Measurements from ENCODE around the gene GTF2H1.

Gene GTF2H1

DNA sequence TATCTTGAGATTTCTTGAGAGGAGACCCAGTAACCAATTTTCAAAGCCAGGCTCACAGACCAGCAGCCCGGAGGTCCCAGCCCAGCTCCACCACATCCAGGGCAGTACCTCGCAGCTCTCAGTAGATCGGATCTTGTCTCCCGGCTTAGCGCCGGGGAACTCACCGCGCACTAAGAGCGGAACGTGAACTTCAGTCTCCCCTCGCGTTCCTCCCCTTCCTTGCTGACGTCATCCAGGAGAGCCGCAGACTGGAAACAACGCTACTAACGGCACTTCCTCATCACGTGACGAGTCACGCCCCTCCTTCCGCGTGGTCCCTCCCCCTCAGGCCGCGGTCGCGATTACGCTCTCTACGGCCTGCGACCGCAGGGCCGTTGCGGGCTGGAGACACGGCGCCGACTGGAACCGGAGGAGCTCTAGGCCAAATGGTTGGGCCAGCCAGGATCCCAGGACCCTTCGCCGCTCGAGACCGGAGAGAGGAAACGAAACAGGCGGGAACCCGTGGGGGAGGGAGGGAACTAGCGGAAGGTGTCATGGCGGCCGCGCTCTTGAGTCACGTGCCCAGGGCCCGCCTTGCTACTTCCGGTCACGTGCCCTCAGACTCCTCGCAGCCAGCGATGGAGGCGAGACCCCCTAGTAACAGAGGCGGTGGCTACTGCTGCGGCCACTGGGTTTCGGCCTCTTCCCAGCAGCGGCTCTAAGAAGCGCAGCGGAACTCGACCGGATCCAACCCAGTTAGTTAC lies at the start of gene GTF2H1, which contains the start of gene HPS5:
Gene GTF2H1 (plus strand): TSS at position 599 of the 743 bp plus-strand sequence. CDS start 10,508 bp downstream, outside the sequence.
Gene HPS5 (minus strand): TSS at position 172 of the 743 bp plus-strand sequence. CDS start 4,282 bp downstream, outside the sequence.
- peak; percentile 90 to 100 for DNase-seq

DNA sequence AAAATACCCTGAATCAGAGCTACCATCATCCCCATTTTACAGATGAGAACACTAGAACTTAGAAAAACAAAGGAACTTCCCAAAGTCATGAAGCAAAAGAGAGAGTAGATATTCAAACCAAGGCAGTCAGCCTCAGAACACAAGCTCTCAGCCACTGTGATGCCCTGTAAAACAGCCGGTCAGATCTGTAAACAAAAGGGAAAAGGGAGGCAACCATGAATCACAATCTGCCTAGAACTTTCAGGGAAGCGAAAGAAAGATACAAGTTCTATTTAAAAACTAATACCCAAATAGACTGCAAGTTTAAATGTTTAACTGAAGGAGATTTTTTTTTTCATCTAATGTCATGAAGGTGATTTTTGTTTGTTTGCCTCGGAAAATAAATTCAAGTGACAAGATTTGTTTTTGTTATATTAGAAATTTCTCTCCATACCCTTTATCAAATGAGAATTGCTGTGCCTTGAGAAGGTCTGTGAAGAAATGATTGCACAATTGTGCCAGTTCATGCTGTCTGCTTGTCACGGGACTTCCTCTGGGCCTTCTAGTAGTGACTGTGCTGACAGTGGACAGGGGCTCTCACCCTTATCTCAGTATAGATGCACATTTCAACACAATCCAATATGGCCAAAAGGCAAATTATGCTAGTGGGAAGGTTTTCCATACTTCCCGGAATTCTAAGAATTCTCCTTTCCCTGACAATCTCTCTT lies 44.6 kb upstream of the GTF2H1 start:
- no peak for DNase-seq

DNA sequence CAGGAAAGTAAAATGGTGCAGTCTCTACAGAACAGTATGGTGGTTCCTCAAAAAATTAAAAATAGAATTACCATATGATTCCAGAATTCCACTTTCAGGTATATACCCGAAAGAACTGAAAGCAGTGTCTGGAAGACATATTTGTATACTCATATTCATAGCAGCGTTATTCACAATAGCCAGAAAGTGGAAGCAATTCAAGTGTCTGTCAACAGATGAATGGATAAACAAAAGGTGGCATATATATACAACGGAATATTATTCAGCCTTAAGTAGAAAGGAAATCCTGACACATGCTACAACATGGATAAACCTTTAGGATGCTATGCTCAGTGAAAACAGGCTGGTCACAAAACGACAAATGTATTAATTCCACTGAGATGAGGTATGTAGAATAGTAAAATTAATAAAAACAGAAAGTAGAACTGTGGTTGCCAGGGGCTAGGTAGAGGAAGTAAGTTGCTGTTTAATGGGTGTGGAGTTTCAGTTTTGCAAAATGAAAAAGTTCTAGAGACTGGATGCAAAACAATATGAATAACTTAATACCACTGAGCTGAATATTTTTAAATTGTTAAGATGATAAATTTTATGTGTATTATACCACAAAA lies 41.8 kb upstream of the GTF2H1 start:
- no peak for DNase-seq

DNA sequence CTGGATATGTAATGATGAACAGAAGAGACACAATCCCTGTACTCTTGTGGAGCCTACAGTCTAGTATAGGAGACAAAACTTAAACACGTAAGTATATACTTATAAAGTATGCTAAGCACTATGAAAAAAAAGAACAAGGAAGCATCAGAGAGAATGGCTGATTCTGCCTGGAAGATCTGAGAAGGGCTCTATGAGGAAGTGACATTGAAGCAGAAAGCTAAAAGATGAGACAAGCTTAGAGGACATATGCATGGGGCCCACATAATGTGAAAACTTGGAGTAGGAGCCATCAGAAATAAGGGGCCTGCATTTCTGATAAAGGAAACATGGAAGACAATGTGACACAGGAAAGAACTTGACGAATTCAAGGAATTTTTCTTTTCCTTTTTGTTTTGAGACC lies 39.7 kb upstream of the GTF2H1 start:
- DNase-seq: no peak

DNA sequence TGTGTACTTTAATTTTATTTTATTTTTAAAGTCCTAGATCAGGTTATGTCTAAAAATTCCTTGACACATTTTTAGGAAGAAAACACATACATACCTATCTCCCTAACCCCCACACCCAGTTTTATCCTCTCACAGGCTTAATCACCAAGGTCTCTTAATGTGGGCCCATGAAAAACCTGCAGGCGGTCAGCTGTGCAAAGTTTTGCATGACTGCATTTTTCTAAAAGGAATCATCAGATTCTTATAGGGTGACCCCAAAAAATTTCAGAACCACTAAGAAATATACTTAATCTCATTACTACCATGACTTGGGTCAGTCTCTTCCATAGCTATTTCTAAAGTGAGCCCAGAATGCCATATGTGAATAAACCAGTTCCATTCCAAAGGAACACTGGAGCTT lies 36.5 kb upstream of the GTF2H1 start:
- DNase-seq: no peak

DNA sequence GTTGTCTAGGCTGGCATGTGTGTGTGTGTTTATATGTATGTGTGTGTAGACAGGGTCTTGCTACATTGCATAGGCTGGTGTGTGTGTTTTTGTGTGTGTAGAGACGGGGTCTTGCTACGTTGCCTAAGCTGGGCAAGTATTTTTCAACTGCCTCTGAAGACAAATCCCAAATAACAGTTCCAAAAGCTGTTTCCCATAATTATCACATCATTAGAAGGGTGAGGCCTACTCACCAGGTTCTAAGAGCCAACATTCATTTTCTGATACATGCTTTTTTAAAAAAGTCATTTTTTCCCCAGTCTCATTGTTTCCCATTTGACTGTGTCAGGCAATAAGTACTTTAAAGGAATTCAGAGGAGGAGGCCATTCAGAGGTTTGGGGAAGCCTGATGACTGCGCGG lies 33.5 kb upstream of the GTF2H1 start:
- DNase-seq: no peak

DNA sequence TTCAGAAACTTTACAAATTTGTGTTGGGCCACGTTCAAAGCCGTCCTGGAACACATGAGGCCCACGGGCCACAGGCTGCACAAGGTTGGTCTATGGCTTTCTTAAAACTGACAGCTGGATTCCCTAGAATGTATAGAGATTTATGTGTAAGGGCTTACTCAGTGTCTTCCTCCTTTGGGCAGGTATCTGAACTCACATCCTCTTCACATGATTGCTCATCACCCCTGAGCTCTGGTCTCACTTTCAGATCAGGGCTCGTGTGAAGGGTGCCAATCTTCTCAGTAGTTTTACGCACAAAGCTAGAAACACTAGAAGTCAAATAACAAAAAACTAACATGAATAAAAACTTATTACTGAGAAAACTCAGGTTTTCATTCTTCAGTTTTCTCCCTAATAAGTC lies 27.5 kb upstream of the GTF2H1 start:
- DNase-seq: no peak

DNA sequence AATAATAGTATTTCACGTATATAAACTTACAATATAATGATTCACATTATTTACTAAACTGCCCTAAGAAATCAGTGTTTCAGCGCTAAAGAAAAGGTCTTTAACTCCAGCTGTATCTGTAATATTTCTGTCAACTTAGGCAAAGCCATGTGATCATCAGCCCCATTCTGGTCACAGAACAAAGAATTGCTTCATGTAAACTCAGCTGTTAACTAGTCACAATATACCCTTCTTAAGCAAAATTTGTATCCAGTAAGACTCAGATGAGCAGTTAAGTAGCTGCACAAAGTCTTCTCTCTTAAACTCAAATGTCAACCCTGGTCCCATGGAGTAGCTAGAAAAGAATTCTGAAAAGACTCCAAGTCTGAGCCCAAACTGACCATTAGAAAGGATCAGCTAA lies 27.1 kb upstream of the GTF2H1 start:
- DNase-seq: no peak

DNA sequence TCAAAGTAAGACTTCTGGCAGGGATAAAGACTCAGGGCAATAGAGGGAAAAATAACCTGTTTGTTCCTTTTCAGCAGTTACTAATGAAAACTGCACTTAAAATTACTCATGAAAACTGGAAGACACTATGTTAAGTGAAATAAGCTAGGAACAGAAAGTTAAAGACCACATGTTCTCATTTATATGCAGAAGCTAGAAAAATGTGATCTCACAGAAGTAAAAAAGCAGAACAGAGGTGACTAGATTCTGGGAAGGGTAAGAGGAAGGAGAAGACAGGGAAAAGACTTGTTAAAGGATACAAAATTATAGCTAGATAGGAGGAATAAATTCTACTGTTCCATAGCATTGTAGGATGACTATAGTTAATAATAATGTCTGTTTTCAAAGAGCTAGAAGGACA lies 22.6 kb upstream of the GTF2H1 start:
- no peak for DNase-seq

DNA sequence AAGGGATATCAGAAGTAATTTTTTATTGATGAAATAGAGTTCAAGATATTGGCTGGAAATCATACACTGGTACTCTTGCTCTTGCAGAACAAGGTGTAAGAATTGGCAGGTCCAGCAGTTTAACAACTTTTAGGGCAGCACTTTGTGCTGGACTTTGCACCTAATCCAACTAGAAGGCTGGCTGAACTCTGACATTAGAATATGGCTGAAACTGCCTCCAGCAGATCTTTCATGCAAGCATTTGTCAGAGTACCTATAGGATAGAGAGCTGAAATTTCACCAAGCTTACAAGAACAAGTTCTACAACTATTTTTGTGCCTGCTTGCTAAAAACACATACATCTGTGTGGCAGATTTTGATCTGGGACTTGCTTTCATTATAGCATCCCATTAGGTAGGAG lies 17.6 kb upstream of the GTF2H1 start:
- DNase-seq: no peak

DNA sequence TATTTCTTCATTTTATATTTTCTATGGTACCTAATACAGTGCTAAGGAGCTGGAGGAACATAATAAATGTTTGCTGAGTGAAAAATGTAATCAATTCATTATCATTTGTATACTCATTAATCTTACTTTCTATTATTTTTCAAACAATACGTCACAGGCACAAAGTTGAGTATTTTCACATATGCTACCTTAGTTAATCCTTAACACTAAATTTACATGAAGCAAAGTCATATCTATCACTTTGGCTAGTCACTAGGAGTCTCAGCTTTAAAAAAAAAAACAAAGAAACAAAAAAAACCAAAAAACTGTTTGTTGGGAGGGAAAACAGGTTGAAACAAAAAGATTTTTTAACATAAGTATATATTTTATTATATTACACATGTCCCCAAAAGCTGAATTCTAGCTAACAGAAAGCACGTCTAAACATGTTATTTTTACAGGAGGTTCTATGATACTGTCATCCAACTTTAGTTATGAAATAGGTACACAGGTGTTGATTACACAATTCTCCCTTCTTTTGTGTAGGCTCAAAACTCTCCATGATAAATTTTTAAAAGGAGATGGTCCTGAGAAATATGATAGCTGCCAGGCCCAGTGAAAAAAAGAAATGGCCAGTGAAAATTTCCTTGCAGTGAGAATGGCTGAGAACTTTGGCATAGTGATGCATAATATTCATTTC lies 14.8 kb upstream of the GTF2H1 start:
- no peak for DNase-seq

DNA sequence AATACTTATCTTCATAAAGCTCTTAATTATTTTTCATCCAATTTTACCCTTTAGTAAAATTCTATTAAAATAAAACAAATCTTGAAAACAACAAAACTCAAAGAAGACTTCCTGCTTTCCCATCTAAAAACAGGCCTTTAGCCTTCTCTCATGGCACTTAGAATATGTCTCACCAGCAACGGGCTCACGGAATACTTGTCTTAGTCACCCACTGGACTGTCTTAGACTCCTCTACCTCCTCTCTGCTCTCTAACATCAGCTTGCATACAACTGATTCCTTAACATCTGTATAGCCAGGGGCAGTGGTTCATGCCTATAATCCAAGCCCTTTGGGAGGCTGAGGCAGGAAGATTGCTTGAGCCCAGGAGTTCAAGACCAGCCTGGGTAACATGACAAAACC lies 14.1 kb upstream of the GTF2H1 start:
- DNase-seq: no peak

DNA sequence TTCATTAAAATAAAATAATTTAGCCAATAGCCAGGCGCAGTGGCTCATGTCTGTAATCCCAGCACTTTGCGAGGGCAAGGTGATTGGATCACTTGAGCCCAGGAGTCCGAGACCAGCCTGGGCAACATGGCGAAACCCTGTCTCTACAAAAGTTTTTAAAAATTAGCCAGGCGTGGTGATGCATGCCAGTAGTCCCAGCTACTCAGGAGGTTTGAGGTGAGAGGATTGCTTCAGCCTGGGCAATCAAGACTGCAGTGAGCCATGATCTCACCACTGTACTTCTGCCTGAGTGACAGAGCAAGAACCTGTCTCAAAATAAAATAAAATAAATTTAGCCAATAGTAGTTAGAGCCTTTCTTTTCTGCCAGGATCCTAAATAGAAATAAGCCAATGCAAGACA lies 12.7 kb upstream of the GTF2H1 start:
- no peak for DNase-seq

DNA sequence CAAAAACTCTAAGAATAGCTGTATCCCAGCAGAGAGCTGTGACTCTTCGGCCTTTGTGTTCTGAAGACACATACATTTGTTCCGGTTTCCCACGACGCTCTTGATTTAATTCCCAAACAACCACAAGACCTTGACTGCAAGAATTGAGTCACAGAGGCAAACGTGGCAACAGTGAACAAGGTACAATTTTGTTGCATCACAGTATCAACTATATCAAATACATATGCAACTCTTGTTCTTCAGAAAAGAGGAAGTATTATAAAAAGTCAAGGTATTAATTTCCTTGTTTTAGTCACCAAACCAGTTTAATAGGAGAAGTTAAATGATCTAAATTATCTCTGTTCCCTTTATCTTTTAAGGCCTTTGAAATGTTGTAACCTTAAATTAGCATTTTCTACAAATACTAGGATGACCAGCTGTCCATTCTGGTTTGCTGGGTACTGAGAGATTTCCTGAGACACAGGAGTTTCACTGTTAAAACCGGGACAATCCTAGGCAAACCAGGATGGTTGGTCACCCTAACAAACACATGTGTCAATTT lies 11.5 kb upstream of the GTF2H1 start:
- DNase-seq: peak in 1 of 2 donors; percentile 7

DNA sequence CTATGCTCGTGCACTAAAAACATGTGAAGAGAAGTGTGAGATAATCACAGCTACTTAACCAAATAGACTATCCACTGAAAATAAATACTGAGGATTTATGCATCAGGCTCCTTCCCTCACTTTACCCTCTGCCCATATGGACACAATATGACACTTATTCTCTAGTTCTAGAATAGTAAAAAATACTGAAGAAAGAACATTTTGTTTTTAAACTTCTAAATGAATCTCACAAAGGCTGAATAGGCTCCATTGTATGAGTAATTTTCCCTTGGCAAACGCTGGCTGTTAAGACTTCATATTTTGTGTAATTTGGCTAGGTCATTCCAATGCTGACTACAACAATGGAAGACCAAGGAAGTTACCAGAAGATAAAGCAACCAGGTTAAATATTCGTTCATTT lies 10.4 kb upstream of the GTF2H1 start:
- DNase-seq: no peak

DNA sequence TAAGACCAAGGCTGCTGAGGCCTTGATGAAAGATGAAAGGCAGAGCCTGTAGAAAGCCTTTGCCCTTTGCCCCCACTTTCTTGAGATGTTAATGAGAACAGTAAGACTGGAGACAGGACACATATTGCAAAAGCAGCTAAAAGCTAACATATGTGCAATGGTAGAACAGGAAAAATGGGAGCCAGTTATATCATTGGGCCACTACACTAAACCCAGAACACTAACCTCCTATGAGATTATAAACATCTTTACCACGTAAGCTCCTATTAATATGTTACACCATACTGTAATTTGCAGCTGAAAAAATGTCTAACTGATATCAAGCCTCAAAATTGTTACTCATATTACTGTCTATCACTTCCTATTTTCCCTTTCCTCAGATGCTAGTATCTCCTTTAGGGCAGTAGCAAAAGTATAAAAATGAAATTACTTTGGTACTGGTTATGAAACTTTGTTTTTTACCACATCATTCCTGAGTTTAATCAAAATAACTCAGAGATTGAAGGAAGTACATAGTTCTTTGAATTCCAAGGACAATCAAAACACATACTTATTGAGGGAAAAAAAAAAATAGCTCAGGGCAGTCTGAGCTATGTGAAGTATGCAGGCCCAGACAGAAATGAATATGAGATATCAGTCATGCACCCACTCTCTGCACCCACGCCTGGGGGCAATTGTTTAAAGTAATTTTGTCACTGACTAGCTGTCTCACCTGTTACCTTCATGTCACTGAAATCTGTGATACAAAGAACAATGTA lies 9.5 kb upstream of the GTF2H1 start:
- DNase-seq: no peak

DNA sequence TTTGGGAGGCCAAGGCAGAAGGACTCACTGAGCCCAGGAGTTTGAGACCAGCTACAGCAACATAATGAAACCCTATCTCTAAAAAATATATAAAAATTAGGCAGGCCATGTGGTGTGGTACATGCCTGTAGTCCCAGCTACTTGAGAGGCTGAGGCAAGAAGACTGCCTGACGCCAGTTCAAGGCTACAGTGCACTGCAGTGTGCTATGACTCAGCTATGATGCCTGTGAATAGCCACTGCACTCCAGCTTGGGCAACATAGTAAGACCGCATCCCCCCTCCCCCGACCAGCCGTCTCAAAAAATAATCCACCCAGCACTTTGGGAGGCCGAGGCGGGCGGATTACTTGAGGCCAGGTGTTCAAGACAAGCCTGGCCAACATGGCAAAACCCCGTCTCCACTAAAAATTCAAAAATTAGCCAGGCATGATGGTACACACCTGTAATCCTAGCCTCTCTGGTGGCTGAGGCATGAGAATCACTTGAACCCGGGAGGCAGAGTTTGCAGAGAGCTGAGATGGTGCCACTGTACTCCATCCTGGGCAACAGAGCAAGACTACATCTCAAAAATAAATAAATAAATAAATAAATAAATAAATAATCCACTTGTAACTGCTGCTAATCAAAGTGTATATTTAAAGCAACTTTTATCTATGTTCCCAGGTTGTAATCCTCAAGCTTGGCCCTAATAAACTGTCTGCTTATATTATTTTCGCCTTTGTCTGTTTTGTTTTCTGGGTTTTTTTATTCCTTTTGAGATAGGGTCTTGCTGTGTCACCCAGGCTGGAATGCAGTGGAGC lies 8.2 kb upstream of the GTF2H1 start:
- no peak for DNase-seq

DNA sequence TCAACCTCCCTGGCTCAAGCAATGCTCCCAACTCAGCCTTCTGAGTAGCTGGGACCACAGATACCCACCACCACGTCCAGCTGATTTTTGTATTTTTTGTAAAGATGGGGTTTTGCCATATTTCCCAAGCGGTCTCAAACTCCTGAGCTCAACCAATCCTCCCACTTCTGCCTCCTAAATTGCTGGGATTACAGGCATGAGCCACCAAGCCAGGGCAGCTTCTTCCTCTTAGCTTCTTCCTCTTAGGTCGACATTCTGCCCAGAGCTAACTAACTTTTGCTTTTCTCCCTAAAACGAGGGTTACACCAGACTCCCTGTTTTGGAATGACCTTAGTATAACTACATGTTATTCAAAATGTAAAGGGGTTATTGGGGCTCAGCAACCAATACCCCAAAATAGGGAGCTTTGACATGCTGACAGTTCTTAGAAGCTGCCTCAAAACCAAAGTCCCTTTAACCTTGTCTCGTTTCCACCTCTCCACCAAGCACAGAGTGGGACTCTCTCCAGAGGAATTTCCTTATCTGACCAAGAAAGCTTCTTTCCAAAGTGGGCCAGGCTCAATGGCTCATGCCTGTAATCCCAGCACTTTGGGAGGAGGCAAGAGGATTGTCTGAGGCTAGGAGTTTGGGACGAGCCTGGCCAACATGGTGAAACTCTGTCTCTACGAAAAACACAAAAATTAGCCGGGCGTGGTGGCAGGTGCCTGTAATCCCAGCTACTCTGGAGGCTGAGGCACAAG lies 7.4 kb upstream of the GTF2H1 start:
- DNase-seq: no peak

DNA sequence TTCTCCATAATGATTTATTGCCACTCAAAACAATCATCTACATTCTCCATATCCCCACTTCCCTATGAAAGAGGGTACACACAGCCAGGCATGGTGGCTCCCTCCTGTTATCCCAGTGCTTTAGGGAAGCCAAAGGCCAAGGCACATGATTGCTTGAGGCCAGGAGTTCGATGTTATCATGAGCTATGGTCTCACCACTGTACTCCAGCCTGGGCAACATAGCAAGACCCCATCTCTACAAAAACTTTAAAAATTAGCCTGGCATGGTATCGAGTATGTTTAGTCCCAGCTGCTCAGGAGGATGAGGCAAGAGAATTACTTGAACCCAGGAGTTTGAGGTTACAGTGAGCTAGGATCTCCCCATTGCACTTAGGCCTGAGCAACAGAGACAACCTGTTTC lies 6.5 kb upstream of the GTF2H1 start:
- DNase-seq: no peak

DNA sequence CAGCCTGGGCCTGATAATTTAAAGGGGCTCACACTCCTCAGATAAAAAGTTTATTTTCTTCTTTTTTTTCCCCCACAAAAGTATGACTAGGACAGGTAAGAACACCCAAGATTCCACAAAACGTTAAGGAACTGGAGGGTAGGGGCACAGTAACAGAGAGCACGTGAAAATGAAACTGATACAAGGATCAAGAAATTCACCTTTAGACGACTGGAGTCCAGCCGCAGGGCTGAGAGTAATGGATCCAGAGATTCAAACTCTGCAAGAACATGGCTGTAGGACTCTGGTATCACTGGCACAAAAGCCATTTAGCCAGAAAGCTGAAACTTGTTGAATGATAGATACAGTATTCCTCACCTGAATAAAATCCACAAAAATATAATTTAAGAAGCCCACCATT lies 4.8 kb upstream of the GTF2H1 start:
- no peak for DNase-seq

DNA sequence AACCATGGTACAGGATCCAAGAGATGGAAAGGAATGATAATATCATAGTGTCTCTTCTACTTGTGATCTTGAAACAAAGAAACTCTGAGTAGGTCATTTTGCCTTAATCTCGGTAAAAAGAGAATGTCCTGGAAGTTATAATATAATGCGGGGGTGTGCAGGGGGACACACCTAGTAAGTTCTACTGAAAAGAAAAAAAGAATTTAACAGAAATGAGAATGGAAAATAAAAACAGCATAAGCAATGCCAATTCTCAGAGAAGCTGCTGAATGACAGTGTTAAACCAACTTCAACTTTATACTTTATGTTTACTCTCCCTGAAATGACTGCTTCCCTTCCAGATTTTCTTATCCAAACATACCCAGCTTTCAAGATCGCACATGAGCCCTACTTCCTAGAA lies 2.5 kb upstream of the GTF2H1 start:
- no peak for DNase-seq
